ENCODE results near the gene NCKAP1. TPM values are rescaled to one million over a fixed set of nuclear protein-coding genes. Genes with fewer than 3 reads are reported as not detected.

The NCKAP1 gene
- total RNA-seq, 2 donors from 2014 or later = 81.7 to 116 TPM

DNA sequence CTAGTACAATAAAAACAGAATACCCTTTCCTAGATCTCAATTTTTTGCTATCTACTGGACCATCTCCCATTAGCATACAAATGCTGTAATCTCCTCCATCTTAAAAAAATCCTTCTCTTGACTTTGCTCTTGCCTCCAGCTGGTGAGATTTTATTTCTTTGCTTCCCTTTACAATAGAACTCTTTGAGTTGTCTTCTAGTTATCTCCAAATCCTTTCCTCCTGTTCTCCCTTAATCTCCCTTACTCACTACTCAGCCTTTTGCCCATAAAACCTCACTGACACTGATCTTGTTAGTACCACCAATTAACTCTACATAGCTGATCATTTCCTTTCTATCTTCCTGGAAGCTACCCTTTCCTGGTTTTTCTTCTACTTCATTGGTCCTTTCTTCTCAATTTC lies 108.3 kb downstream of the NCKAP1 start:
- Histone ChIP-seq H3K4me1 (replicated peaks) (no peaks in the 10 kb centered on the region), H3K9me3 (no peaks in the 10 kb centered on the region), H3K27ac (no peak overlapping the region), H3K27me3 (replicated peaks; ENCODE audit: insufficient read depth) (no peaks in the 10 kb centered on the region), H3K4me3 (no peak overlapping the region), H3K36me3 (no peaks in the 10 kb centered on the region)
- TF ChIP-seq, protein P1, sequence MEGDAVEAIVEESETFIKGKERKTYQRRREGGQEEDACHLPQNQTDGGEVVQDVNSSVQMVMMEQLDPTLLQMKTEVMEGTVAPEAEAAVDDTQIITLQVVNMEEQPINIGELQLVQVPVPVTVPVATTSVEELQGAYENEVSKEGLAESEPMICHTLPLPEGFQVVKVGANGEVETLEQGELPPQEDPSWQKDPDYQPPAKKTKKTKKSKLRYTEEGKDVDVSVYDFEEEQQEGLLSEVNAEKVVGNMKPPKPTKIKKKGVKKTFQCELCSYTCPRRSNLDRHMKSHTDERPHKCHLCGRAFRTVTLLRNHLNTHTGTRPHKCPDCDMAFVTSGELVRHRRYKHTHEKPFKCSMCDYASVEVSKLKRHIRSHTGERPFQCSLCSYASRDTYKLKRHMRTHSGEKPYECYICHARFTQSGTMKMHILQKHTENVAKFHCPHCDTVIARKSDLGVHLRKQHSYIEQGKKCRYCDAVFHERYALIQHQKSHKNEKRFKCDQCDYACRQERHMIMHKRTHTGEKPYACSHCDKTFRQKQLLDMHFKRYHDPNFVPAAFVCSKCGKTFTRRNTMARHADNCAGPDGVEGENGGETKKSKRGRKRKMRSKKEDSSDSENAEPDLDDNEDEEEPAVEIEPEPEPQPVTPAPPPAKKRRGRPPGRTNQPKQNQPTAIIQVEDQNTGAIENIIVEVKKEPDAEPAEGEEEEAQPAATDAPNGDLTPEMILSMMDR (IDR thresholded peaks at IDR 0.05) = no peak
- DNase-seq (ENCODE audit: low spot score) = no peak
- intact Hi-C loops (cut with DNase I) = no loop called here

GRCh38 chr2:182924306-182924705 lies 114.0 kb downstream of the NCKAP1 start:
- intact Hi-C loops (cut with DNase I) = no loop called here
- Histone ChIP-seq H3K36me3 (no peaks in the 10 kb centered on the region), H3K4me1 (replicated peaks) (no peaks in the 10 kb centered on the region), H3K27me3 (replicated peaks; ENCODE audit: insufficient read depth) (no peaks in the 10 kb centered on the region), H3K4me3 (no peak overlapping the region), H3K9me3 (no peaks in the 10 kb centered on the region), H3K27ac (no peak overlapping the region)
- DNase-seq (ENCODE audit: low spot score) = no peak
- TF ChIP-seq POLR2AphosphoS5 (IDR thresholded peaks at IDR 0.05) (no peak), POLR2A (IDR thresholded peaks at IDR 0.05) (no peak)
- TF ChIP-seq, protein P1 (IDR thresholded peaks at IDR 0.05) = no peak

- TF ChIP-seq, protein P1 (IDR thresholded peaks at IDR 0.05) = no peak
- TF ChIP-seq POLR2AphosphoS5 (IDR thresholded peaks at IDR 0.05) = no peak
- TF ChIP-seq POLR2A (IDR thresholded peaks at IDR 0.05) = no peak
- no peak overlapping the region for H3K4me3 ChIP-seq
- intact Hi-C loops (cut with DNase I) = no loop called here
- H3K27me3 ChIP-seq (replicated peaks; ENCODE audit: insufficient read depth) = no peaks in the 10 kb centered on the region
- no peaks in the 10 kb centered on the region for H3K9me3 ChIP-seq
- H3K27ac ChIP-seq = no peak overlapping the region
- no peaks in the 10 kb centered on the region for H3K36me3 ChIP-seq
- H3K4me1 ChIP-seq (replicated peaks) = no peaks in the 10 kb centered on the region
- no peak for DNase-seq (ENCODE audit: low spot score)
Observed at GRCh38 chr2:182921234-182921633, 117.0 kb downstream of the NCKAP1 start.

DNA sequence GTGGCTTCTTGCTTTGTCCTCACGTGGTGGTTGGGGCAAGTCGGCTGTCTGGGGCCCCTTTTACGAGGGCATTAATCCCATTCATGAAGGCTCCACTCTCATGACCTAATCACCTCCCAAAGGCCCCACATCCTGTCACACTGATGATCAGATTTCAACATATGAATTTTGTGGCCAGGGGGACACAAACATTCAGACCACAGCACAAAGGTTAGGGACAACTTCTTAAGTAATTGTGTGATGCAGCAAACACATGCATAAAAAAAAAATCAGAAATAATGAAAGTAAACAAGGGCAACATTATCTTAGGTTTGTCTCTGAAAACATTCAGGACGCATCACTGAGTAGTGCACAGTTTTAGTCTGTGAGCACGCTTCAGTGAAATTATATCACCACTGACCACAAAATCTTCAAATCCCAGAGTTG lies 117.6 kb downstream of the NCKAP1 start:
- intact Hi-C loops (cut with DNase I) = no loop called here
- Histone ChIP-seq H3K4me1 (replicated peaks) (no peaks in the 10 kb centered on the region), H3K4me3 (no peak overlapping the region), H3K27me3 (replicated peaks; ENCODE audit: insufficient read depth) (no peaks in the 10 kb centered on the region), H3K9me3 (no peaks in the 10 kb centered on the region), H3K36me3 (no peaks in the 10 kb centered on the region), H3K27ac (no peak overlapping the region)
- TF ChIP-seq POLR2A (IDR thresholded peaks at IDR 0.05) = no peak
- TF ChIP-seq POLR2AphosphoS5 (IDR thresholded peaks at IDR 0.05) = no peak
- TF ChIP-seq, protein P1 (IDR thresholded peaks at IDR 0.05) = no peak
- no peak for DNase-seq (ENCODE audit: low spot score)
- WGBS = 57% methylated on average over 5 of the region's 5 CpGs

DNA sequence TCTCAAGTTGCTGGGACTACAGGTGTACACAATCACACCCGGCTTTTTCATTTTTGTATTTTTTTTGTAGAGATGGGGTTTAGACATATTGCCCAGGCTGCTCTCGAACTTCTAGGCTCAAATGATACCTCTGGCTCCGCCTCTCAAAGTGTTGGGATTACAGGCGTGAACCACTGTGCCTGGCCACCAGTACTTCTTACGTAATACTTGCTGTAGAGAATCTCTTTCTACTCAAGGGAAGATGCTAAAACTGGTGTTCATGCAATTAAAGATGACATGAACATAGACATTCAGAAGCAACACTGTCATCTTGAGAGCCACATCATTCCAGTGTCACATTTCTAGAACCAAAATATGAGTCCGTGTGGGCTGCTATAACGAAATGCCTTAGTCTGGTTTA lies 118.2 kb downstream of the NCKAP1 start:
- intact Hi-C loops (cut with DNase I) = no loop called here
- Histone ChIP-seq H3K4me3 (no peak overlapping the region), H3K27me3 (replicated peaks; ENCODE audit: insufficient read depth) (no peaks in the 10 kb centered on the region), H3K9me3 (no peaks in the 10 kb centered on the region), H3K27ac (no peak overlapping the region), H3K4me1 (replicated peaks) (no peaks in the 10 kb centered on the region), H3K36me3 (no peaks in the 10 kb centered on the region)
- 92% methylated on average over 7 of the region's 7 CpGs for WGBS
- no peak for DNase-seq (ENCODE audit: low spot score)
- TF ChIP-seq, protein P1 (IDR thresholded peaks at IDR 0.05) = no peak
- TF ChIP-seq POLR2AphosphoS5 (IDR thresholded peaks at IDR 0.05) (no peak), POLR2A (IDR thresholded peaks at IDR 0.05) (no peak)
